K562 (cell line): ENCODE measurements around the gene MYL6B. TPM values are rescaled to one million over a fixed set of nuclear protein-coding genes. Genes with fewer than 3 reads are reported as not detected.
A peak's percentile ranks its signal among the peaks of the same experiment; 100 is the strongest.

Experiments
- ATF4 ChIP-seq: fragments of 450-650 bp; formaldehyde crosslinking; IDR thresholded peaks from 2 replicates; pipeline ENCODE4 v1.4.0; 2022; ENCODE audit warnings: mild to moderate bottlenecking, moderate library complexity
- BRCA1 ChIP-seq, 2 experiments: fragments of 450-650 bp in 1 of 2; sonication (generic) in 1 of 2; formaldehyde crosslinking in 1 of 2; IDR thresholded peaks; 2 replicates each; pipeline versions ENCODE4 v1.5.0 to v1.6.1; 2017 to 2020; ENCODE audit warnings: mild to moderate bottlenecking in 1 of 2, missing genetic modification reagents in 1 of 2
- BRD4 ChIP-seq: fragments of 200-600 bp; sonication (generic); IDR thresholded peaks from 2 replicates; pipeline ENCODE4 v1.6.1; 2017; ENCODE audit warnings: inconsistent platforms
- CBX1 ChIP-seq: sonication (generic); IDR thresholded peaks from 2 replicates; pipeline ENCODE4 v1.6.1; 2016; ENCODE audit warnings: antibody characterized with exemption, low read depth, mild to moderate bottlenecking
- CCAR2 ChIP-seq: fragments of 200-400 bp; formaldehyde crosslinking; IDR thresholded peaks from 2 replicates; pipeline ENCODE4 v1.6.1; 2017; ENCODE audit warnings: mild to moderate bottlenecking, low read depth, low read length
- CEBPG ChIP-seq, 3 experiments: fragments of 200-800 bp in 1 of 3; sonication (Bioruptor generic) in 1 of 3; sonication (generic) in 1 of 3; formaldehyde crosslinking in 1 of 3; IDR thresholded peaks in 2 of 3; conservative IDR thresholded peaks in 1 of 3; 2 replicates each; pipeline versions ENCODE4 v1.6.1 to v1.8.0; 2016 to 2022; ENCODE audit warnings: missing compliant biosample characterization in 2 of 3, missing genetic modification characterization in 2 of 3, mild to moderate bottlenecking in 1 of 3, missing genetic modification reagents in 1 of 3
- CXXC5 ChIP-seq: fragments of 250-450 bp; sonication (Bioruptor Pico); IDR thresholded peaks from 2 replicates; pipeline ENCODE4 v1.8.0; 2022; ENCODE audit warnings: inconsistent platforms, mild to moderate bottlenecking, moderate library complexity
- DIDO1 ChIP-seq: fragments of 450-650 bp; IDR thresholded peaks from 2 replicates; pipeline ENCODE4 v1.6.1; 2016; ENCODE audit warnings: low read depth, missing biosample characterization, missing genetic modification characterization
- DLX4 ChIP-seq: fragments of 250-450 bp; sonication (Bioruptor Pico); IDR thresholded peaks from 2 replicates; pipeline ENCODE4 v1.6.1; 2021; ENCODE audit warnings: mild to moderate bottlenecking
- DMBX1 ChIP-seq: fragments of 250-450 bp; sonication (Bioruptor Pico); IDR thresholded peaks from 2 replicates; pipeline ENCODE4 v1.8.0; 2022; ENCODE audit warnings: inconsistent platforms, mild to moderate bottlenecking, moderate library complexity, borderline replicate concordance
- HMGXB4 ChIP-seq: sonication (generic); formaldehyde crosslinking; IDR thresholded peaks from 2 replicates; pipeline ENCODE4 v1.8.1; 2023; ENCODE audit warnings: mild to moderate bottlenecking, missing genetic modification reagents
- PML ChIP-seq: IDR thresholded peaks from 2 replicates; pipeline ENCODE4 v1.6.1; 2012; ENCODE audit warnings: low read length, inconsistent platforms
- RAD51 ChIP-seq: fragments of 450-650 bp; IDR thresholded peaks from 2 replicates; pipeline ENCODE4 v1.7.1; 2016; ENCODE audit warnings: low read depth, mild to moderate bottlenecking, borderline replicate concordance
- SNIP1 ChIP-seq: fragments of 450-650 bp; IDR thresholded peaks from 2 replicates; pipeline ENCODE4 v1.7.1; 2017; ENCODE audit warnings: low read depth, mild to moderate bottlenecking
- TBP ChIP-seq: optimal IDR thresholded peaks from 2 replicates; pipeline ENCODE3; 2011; ENCODE audit warnings: low read depth, low read length, improper control_type of control experiment
- ZBTB7A ChIP-seq: IDR thresholded peaks from 2 replicates; pipeline ENCODE4 v1.6.1; 2011; ENCODE audit warnings: low read depth, mild to moderate bottlenecking, low read length, moderate library complexity, borderline replicate concordance; ENCODE audit not compliant: control insufficient read depth
- ZNF277 ChIP-seq: fragments of 250-450 bp; sonication (Bioruptor Pico); IDR thresholded peaks from 2 replicates; pipeline ENCODE4 v1.8.0; 2022; ENCODE audit warnings: inconsistent platforms, mild to moderate bottlenecking, moderate library complexity, borderline replicate concordance
- ZNF395 ChIP-seq: fragments of 200-800 bp; sonication (Bioruptor generic); IDR thresholded peaks from 2 replicates; pipeline ENCODE4 v1.6.1; 2017; ENCODE audit warnings: missing genetic modification characterization, missing compliant biosample characterization
- ZNF696 ChIP-seq: fragments of 250-450 bp; sonication (Bioruptor Pico); conservative IDR thresholded peaks from 2 replicates; pipeline ENCODE4 v1.4.0; 2020; ENCODE audit warnings: mild to moderate bottlenecking, moderate library complexity
- polyA plus RNA-seq, 8 experiments: library from polyadenylated mRNA; depleted of rRNA in 4 of 8; stranded (reverse) in 5 of 8; unstranded in 3 of 8; fragments of >200 nt; fragmentation: Nextera tagmentation in 2 of 8; fragmentation: Illumina TruSeq in 1 of 8; extraction: Ambion mirVana in 2 of 8; extraction: Trizol in 1 of 8; gene quantifications; 2 replicates each; pipeline versions ENCODE4 v1.2.1 to v1.2.3, GENCODE V29; 2011 to 2014; ENCODE audit warnings: inconsistent platforms in 1 of 8, missing spikeins in 1 of 8
- total RNA-seq, 7 experiments: library from RNA; depleted of rRNA in 6 of 7; stranded (reverse); fragments of >200 nt in 6 of 7; fragmentation: Illumina TruSeq in 2 of 7; extraction: Trizol in 2 of 7; gene quantifications; 2 replicates each; pipeline versions ENCODE4 v1.2.1 to v1.2.3, GENCODE V29; 2011 to 2021; ENCODE audit warnings: low replicate concordance in 1 of 7

Gene MYL6B
- total and polyA plus RNA-seq, 9 of the 15 experiments (the other 6 are each of a cell fraction or from before 2014, with no cell fraction given): 42.8 to 77.3 (median 68.6) TPM

- TF ChIP-seq CXXC5 (CRISPR knock-in tag): peak; percentile 92
- TF ChIP-seq DIDO1 (tag): peak; percentile 61; the same call in 1 of the 2 replicates
- TF ChIP-seq DMBX1 (CRISPR knock-in tag): no peak
- peak; percentile 58; the same call in 1 of the 2 replicates for TF ChIP-seq CBX1
- peak; percentile 72; the same call in 1 of the 2 replicates for TF ChIP-seq HMGXB4
- peak; percentile 41; the same call in 1 of the 2 replicates for TF ChIP-seq CEBPG (CRISPR knock-in tag; IDR thresholded peaks at IDR 0.05)
- TF ChIP-seq CEBPG (tag; conservative IDR thresholded peaks at IDR 0.05 in 1 of 2, IDR thresholded peaks at IDR 0.05 in 1 of 2): no peak
- no peak for TF ChIP-seq CCAR2
- TF ChIP-seq ATF4 (CRISPR knock-in tag): peak; percentile 82
- peak; percentile 82 for TF ChIP-seq SNIP1
- no peak for TF ChIP-seq ZBTB7A
- no peak for TF ChIP-seq BRD4
- no peak; the same call in 1 of the 2 replicates for TF ChIP-seq ZNF395 (CRISPR knock-in tag)
- TF ChIP-seq BRCA1 (IDR thresholded peaks at IDR 0.05): no peak
- TF ChIP-seq BRCA1 (CRISPR knock-in tag; IDR thresholded peaks at IDR 0.05): no peak
- TF ChIP-seq ZNF696 (CRISPR knock-in tag): peak; percentile 54; the same call in 1 of the 2 replicates
- TF ChIP-seq TBP: no peak
- no peak; the same call in 1 of the 2 replicates for TF ChIP-seq RAD51
- no peak for TF ChIP-seq ZNF277
- peak; percentile 87 for TF ChIP-seq PML
- 0 out of 2 replicates have a peak, but pooled peaks have one; percentile 23 for TF ChIP-seq DLX4
Observed at GRCh38 chr12:56117778-56118687, 34.4 kb upstream of the MYL6B start, which contains the start of gene ZC3H10 (continued).
